Spleen (tissue), 7 donors: ENCODE results near the gene GATA3.

Source experiments
- POLR2A ChIP-seq, 3 donors: fragments of 450-650 bp; IDR thresholded peaks; one replicate each; pipeline ENCODE4 v1.5.1; 2017; ENCODE audit warnings: antibody characterized with exemption in 3 of 3, mild to moderate bottlenecking in 1 of 3
- POLR2AphosphoS5 ChIP-seq, 3 donors: sonication (generic); formaldehyde crosslinking; IDR thresholded peaks; one replicate each; pipeline ENCODE4 v1.5.1; 2017; ENCODE audit warnings: antibody characterized with exemption in 3 of 3
- TF ChIP-seq, protein P1 (sequence below), 11 experiments: fragments of 200-600 bp in 7 of 11; fragments of 450-650 bp in 4 of 11; sonication (generic) in 4 of 11; IDR thresholded peaks in 8 of 11; conservative IDR thresholded peaks in 3 of 11; 1 replicate in 7 of 11; 2 replicates in 4 of 11; pipeline versions ENCODE4 v1.4.0 to v1.8.0; 2016 to 2021; ENCODE audit warnings: antibody characterized with exemption in 11 of 11, inconsistent platforms in 4 of 11, mild to moderate bottlenecking in 1 of 11
- donor health status: DM: no; HTN: no; CAD: no; lungs with moderate emphysema.
- donor health status: DM: no; HTN: no; CAD: no.
- donor health status: DM: no; HTN: no; CAD: no.

DNA sequence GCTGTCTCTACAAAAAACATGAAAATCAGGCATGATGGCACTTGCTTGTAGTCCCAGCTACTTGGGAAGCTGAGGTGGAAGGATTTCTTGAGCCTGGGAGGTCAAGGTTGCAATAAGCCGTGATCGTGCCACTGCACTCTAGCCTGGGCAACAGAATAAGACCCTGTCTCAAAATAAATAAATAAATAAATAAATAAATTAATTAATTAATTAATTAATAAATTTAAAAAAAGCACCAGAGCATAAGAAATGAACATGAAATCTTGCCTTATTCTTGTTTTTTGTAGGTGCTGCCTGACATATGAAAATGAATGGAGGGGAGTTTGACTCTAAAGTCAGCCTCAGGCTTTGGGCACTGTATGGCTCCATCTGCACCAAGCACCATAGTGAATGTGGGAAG, 69.9 kb downstream of the GATA3 start:
- no peak for TF ChIP-seq POLR2A (IDR thresholded peaks at IDR 0.05)
- TF ChIP-seq, protein P1, sequence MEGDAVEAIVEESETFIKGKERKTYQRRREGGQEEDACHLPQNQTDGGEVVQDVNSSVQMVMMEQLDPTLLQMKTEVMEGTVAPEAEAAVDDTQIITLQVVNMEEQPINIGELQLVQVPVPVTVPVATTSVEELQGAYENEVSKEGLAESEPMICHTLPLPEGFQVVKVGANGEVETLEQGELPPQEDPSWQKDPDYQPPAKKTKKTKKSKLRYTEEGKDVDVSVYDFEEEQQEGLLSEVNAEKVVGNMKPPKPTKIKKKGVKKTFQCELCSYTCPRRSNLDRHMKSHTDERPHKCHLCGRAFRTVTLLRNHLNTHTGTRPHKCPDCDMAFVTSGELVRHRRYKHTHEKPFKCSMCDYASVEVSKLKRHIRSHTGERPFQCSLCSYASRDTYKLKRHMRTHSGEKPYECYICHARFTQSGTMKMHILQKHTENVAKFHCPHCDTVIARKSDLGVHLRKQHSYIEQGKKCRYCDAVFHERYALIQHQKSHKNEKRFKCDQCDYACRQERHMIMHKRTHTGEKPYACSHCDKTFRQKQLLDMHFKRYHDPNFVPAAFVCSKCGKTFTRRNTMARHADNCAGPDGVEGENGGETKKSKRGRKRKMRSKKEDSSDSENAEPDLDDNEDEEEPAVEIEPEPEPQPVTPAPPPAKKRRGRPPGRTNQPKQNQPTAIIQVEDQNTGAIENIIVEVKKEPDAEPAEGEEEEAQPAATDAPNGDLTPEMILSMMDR (IDR thresholded peaks at IDR 0.05 in 8 of 11, conservative IDR thresholded peaks at IDR 0.05 in 3 of 11): no peak
- TF ChIP-seq POLR2AphosphoS5 (IDR thresholded peaks at IDR 0.05): no peak
